GM19025 (cell line): ENCODE results near the gene MSRB1.
"Not testable (repeated sequence)": the region's sequence is repeated elsewhere in the genome, so short reads cannot be mapped to it uniquely, and the experiment has no call there.

Experiments
- ATAC-seq: cut with Tn5 transposase; IDR thresholded peaks from one replicate; pipeline ENCODE4 v1.9.1; 2021; ENCODE audit warnings: mild to moderate bottlenecking, low read depth, moderate library complexity; ENCODE audit not compliant: unreplicated experiment

Gene MSRB1

GRCh38 chr16:1903845-1904840, 38.9 kb downstream of the MSRB1 start:
- no peak for ATAC-seq

GRCh38 chr16:1903220-1903574, 39.8 kb downstream of the MSRB1 start:
- ATAC-seq: no peak

- ATAC-seq: no peak
Measured at GRCh38 chr16:1902547-1903219, 40.3 kb downstream of the MSRB1 start.

- no peak for ATAC-seq
Measured at GRCh38 chr16:1900452-1900774, 42.6 kb downstream of the MSRB1 start.

GRCh38 chr16:1899641-1900451, 43.2 kb downstream of the MSRB1 start:
- no peak for ATAC-seq

- not testable (repeated sequence) for ATAC-seq
Measured at GRCh38 chr16:1897692-1898091, 45.3 kb downstream of the MSRB1 start.

GRCh38 chr16:1895949-1896675, 46.9 kb downstream of the MSRB1 start:
- no peak for ATAC-seq

GRCh38 chr16:1895068-1895467, 47.9 kb downstream of the MSRB1 start:
- no peak for ATAC-seq

- ATAC-seq: no peak
Measured at GRCh38 chr16:1890708-1891050, 52.3 kb downstream of the MSRB1 start.

GRCh38 chr16:1890024-1890707, 52.8 kb downstream of the MSRB1 start:
- no peak for ATAC-seq
